HG02852 (cell line): ENCODE results near the gene GPRASP3.

Experiments
- ATAC-seq: cut with Tn5 transposase; IDR thresholded peaks from one replicate; pipeline ENCODE4 v1.9.1; 2021; ENCODE audit warnings: mild to moderate bottlenecking, moderate library complexity; ENCODE audit not compliant: unreplicated experiment

The GPRASP3 gene

GRCh38 chrX:102745857-102746584, 25.5 kb downstream of the GPRASP3 start:
- no peak for ATAC-seq

GRCh38 chrX:102765217-102765616, 44.7 kb downstream of the GPRASP3 start:
- no peak for ATAC-seq

GRCh38 chrX:102765809-102766208, 45.3 kb downstream of the GPRASP3 start:
- ATAC-seq: no peak

- no peak for ATAC-seq
Observed at GRCh38 chrX:102767287-102767686, 46.7 kb downstream of the GPRASP3 start.

GRCh38 chrX:102768987-102769761, 48.6 kb downstream of the GPRASP3 start:
- ATAC-seq: peak; percentile 95
